GM21447 (cell line): Measurements from ENCODE around the gene IMMP1L.

Source experiments
- ATAC-seq: cut with Tn5 transposase; IDR thresholded peaks from one replicate; pipeline ENCODE4 v1.9.1; 2021; ENCODE audit not compliant: unreplicated experiment

Gene IMMP1L

GRCh38 chr11:31477528-31478222 is 31.7 kb downstream of the IMMP1L start:
- ATAC-seq, result no peak

DNA sequence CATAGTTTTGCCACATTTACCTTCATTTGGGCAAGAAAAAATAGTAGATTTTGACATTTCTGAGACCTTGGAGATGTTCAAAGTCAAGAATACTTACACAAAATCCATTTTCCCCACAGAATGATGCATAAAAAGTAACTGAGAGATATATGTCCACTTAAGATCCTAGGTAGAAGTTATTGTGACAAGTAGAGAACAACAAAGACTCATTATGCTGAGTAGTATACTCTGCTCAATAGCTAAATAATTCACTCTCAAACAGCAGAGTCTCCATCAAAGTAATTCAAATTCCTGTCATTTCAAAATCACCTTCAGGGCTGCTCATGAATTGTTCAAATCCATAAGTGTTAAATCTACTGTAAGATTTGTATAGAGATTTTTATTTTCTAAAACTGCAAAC is 35.3 kb downstream of the IMMP1L start:
- no peak for ATAC-seq

DNA sequence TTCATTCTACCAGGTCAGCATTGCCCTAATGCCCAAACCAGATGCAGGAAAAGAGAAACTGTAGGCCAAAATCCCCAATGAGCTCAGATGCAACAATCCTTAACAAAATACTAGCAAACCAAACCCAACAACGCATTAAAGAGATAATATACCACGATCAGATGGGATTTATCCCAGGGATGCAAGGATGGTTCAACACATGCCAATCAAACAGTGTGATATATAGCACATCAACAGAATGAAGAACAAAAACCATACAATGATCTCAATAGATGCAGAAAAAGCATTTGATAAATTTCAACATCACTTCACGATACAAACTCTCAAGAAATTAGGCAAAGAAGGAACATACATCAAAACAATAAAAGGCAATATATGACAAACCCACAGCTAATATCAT is 45.0 kb downstream of the IMMP1L start:
- ATAC-seq, result no peak

GRCh38 chr11:31455177-31455576 is 54.2 kb downstream of the IMMP1L start:
- ATAC-seq, result no peak

DNA sequence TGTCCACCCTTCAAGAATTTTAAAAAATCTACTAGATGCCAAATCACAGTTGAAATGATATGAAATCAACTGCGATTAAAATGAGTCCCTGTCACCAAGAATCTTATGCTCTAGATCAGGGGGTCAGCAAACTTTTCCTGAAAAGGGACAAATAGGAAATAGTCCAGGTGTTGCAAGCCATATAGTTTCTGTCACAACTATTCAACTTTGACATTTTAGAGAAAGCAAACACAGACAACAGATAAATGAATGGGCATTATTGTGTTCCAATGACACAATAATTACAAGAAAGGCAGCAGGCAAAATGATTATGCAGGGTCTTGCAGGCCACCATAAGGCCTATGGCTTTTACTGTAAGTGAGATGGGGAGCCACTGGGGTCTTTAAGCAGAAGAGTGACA is 58.6 kb downstream of the IMMP1L start:
- ATAC-seq, result no peak

GRCh38 chr11:31449040-31449439 is 60.4 kb downstream of the IMMP1L start:
- no peak for ATAC-seq

DNA sequence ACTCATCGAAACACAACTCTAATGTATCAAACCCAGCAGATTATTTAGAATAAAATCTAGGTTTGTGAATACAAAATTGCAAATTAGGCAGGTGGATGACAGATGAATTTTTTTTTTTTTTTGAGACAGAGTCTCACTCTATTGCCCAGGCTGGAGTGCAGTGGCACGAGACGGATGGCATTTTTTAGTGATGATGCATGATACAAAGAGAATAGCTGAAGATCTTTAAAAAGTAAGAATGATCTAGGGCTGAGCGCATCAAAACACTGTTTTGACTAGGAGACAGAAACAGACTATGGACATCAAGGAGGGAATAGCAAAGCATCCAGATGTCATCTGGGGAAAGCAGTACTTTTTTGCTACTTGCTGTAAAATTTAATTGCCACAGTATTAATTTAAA is 63.8 kb downstream of the IMMP1L start:
- ATAC-seq, result no peak

- ATAC-seq, result no peak
Measured at GRCh38 chr11:31443802-31444201, 65.6 kb downstream of the IMMP1L start.

DNA sequence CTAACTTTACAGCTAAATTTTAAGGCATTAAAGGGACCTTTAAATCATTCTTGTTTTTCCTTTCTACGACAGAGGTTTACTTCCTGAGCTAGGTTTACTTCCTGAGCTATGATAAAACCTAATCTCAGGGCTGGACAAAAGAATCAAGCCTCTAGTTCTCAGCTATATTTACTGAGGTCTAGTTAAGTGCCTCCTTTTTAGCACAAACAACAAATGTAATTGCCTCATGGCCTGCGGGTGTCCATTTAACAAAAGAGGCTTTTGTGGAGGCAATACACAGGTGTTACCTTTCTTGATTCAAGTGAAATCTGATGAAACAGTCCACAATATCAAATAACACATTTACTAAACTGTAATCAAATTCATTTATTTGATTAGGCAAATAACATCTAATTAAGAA is 67.3 kb downstream of the IMMP1L start:
- no peak for ATAC-seq

DNA sequence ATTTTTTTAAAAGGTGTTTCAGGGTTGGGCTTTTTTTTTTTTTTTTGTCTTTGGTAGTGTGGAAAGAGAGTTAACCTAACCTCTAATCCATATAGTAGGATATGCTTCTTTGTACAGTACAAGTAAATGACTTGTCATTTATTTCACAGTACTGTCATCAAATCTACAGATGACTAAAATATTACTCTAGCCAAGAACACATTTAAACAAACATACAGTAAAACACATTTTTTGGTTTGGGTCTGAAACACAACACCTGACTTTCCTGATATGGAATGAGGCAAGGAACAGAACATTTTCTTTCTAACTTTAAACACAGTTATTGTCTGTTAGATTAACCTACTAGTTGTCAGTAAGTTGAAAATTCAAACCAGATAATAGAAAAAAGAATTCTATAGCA is 68.1 kb downstream of the IMMP1L start:
- ATAC-seq, result no peak

DNA sequence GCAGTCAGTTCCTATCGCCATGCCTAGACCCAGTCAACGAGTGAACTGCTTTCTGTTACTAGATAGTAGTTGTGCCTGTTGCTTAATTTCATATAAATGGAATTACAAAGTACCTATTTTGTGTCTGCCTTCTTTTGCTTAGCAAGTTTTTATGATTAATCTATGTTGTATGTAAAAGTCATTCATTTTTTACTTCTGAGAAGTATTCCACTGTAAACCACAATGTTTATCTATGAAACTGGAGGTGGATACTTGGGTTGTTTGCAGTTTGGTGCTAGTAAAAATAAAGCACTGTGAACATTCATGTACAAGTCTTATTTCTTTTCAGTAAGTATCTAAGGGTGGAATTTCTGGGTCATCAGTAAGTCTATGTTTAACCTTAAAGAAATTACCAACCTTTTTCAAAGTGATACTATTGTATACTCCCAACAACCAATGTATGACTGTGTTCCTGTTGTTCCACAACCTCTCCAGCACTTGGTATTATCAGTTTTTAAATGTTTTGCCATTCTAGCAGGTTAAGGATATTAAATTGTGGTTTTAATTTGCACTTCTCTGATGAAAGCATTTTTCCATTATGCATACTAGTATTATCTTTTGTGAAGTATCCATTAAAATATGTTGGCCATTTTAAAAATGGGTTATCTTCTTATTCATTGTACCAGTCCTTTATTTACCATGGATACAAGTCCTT is 71.5 kb downstream of the IMMP1L start:
- ATAC-seq, result no peak

DNA sequence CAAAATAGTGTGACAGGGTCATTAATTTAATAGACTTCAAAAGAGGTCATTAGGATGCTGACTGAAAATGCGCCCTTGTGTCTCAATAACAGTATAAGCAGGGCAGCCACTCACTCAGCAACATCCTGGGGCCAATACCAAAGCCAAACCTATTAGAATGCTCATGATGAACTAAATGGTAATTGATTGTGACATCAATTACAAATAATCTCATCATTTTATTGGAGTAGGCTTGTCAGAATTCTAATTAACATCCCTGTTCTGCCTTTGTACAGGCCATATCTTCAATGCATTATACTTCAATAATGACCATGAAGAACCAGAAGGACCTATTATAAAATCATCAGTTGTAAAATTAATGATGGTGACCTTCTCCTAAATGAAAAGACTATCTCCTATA is 75.6 kb downstream of the IMMP1L start:
- no peak for ATAC-seq

- ATAC-seq, result no peak
Measured at GRCh38 chr11:31424652-31425051, 84.8 kb downstream of the IMMP1L start.

- no peak for ATAC-seq
Measured at GRCh38 chr11:31422703-31423102, 86.7 kb downstream of the IMMP1L start.

DNA sequence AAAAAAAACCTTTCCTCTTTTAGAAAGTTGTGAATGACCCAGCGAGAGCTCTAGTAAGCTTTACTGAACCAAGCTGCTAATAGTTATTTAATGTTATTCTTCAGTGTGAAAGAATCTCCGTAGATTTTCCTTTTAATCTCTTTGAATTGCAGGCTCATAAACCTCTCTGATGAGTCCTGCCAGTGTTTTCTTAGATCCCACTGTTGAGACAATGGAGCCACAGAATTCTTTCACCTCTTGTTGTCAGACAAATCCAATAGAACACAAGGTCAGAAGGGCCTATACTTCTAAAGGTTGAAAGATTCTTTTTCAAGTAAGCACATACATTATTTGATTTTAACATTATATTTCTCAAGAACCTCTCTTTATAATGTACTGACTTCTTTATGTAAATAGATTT is 87.6 kb downstream of the IMMP1L start:
- ATAC-seq, result no peak

DNA sequence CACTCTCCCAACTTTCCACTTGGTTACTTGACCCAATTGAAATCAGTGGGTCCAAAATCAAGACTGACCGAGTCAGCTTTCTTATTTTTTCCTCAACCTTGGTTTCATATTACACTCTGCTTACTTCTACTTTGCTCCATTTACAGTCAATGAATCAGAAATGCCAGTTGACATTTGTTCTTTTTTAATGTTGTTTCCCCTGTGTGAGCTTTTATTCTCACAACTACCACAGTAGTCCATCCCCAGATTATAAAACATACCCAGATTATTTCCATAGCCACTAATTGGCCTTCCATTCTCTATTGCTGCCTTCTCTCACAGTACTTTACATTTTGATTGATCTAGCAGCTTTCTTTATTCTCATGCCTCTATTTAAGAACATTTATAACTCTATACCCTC is 89.8 kb downstream of the IMMP1L start:
- no peak for ATAC-seq

- ATAC-seq, result no peak
Measured at GRCh38 chr11:31419138-31419537, 90.3 kb downstream of the IMMP1L start.

DNA sequence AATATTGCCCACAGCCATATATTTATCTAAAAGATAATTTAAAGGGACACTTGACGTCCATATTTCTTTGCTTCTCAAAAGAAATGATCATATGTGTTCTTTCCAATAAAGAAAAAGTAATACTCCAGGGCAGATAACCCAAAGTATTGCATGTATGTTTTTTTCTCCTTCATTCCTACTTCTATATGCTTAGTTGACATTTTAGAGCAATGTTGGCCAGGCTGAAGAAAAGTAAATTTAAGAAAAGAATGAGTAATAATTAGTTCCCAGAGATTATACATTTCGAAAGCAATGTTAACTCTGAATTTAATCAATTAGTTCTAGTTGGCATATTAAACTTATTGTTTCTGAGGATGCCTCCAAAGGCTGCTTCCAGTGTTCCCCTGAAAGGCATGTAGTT is 91.6 kb downstream of the IMMP1L start:
- ATAC-seq, result no peak

DNA sequence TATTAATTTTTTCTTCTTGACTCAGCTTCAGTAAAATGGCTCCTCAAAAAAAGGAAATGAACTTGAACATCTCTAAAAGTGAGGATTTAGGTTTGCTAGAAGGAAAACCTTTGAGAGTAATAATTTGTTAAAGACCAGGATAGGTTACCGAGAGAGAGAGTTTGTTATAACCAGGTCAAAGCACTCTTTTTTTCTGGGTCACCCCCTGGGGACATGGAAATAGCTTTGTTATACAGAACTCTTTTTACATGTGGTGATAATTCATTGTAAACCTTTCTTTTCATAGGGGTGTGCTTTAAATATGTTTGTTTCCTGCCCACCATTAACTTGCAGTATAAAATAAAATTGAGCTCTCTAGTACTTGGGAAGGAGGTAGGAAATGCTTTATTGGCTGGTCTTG is 92.1 kb downstream of the IMMP1L start:
- ATAC-seq, result no peak

GRCh38 chr11:31415435-31415834 is 94.0 kb downstream of the IMMP1L start:
- no peak for ATAC-seq

- ATAC-seq, result no peak
Measured at GRCh38 chr11:31414338-31414737, 95.1 kb downstream of the IMMP1L start.

- ATAC-seq, result no peak
Measured at GRCh38 chr11:31412946-31413345, 96.5 kb downstream of the IMMP1L start.

GRCh38 chr11:31408201-31408600 is 101.2 kb downstream of the IMMP1L start:
- no peak for ATAC-seq
